Transverse colon (tissue), 4 donors: ENCODE data around the gene CFAP206. TPM values are rescaled to one million over a fixed set of nuclear protein-coding genes. Genes with fewer than 3 reads are reported as not detected.

ENCODE experiments used
- DNase-seq: peaks from one replicate; pipeline ENCODE4 v3.0.0-alpha.2; 2019
- H3K27ac ChIP-seq, 4 donors: fragments of 200-600 bp; sonication (generic); 2 replicates each; pipeline ENCODE4 v1.5.1; 2016 to 2018; ENCODE audit warnings: inconsistent platforms in 4 of 4
- H3K27me3 ChIP-seq: fragments of 200-600 bp; sonication (generic); 2 replicates; pipeline ENCODE4 v1.5.1; 2017; ENCODE audit warnings: inconsistent platforms
- H3K36me3 ChIP-seq, 4 donors: fragments of 200-600 bp; sonication (generic); 2 replicates each; pipeline ENCODE4 v1.5.1; 2017 to 2019; ENCODE audit warnings: inconsistent platforms in 4 of 4
- H3K4me1 ChIP-seq, 4 donors: fragments of 200-600 bp; sonication (generic); 2 replicates each; pipeline ENCODE4 v1.5.1; 2017 to 2020; ENCODE audit warnings: inconsistent platforms in 4 of 4
- H3K4me3 ChIP-seq, 4 donors: fragments of 200-600 bp; sonication (generic); 1 replicate in 1 of 4; 2 replicates in 3 of 4; pipeline versions ENCODE4 v1.5.1 to v1.6.1; 2017 to 2019; ENCODE audit warnings: inconsistent platforms in 4 of 4
- H3K9me3 ChIP-seq, 2 donors: fragments of 200-600 bp; sonication (generic); 2 replicates each; pipeline ENCODE4 v1.5.1; 2017 to 2019; ENCODE audit warnings: inconsistent platforms in 2 of 2
- EP300 ChIP-seq: sonication (generic); formaldehyde crosslinking; IDR thresholded peaks from one replicate; pipeline ENCODE4 v1.6.1; 2017; ENCODE audit warnings: antibody characterized with exemption, low read depth
- POLR2A ChIP-seq: fragments of 450-650 bp; IDR thresholded peaks from one replicate; pipeline ENCODE4 v1.6.1; 2016; ENCODE audit warnings: antibody characterized with exemption, mild to moderate bottlenecking, moderate library complexity
- POLR2AphosphoS5 ChIP-seq, 3 donors: sonication (generic); formaldehyde crosslinking; IDR thresholded peaks; one replicate each; pipeline ENCODE4 v1.6.1; 2016; ENCODE audit warnings: antibody characterized with exemption in 3 of 3
- WGBS, 2 donors: methylation state at CpG; one replicate each; pipeline ENCODE4 v1.1.5; 2018; ENCODE audit warnings: low coverage in 1 of 2; 5-methylcytosine and 5-hydroxymethylcytosine counted together
- in situ Hi-C, 4 donors: fragments of 200-750 bp; cut with MboI; loops; one replicate each; pipeline versions ENCODE4 v1.15.0 to v1.15.1; 2017; ENCODE audit warnings: low sequenced_read_pairs in 3 of 4, low pct_ligation_motif_present in 1 of 4, low pct_unique_long_range_greater_than_20kb in 1 of 4
- intact Hi-C: fragments of 100-400 bp; cut with DNase I; formaldehyde crosslinking; loops from one replicate; pipeline ENCODE4 v1.15.1; 2023; ENCODE audit warnings: low total_unique reads
- total RNA-seq, 4 donors: library from RNA; depleted of rRNA; stranded (reverse); fragments of >200 nt; gene quantifications; one replicate each; pipeline ENCODE4 v1.1.0, GENCODE V29; 2016
- TF ChIP-seq, protein P1 (sequence below), 5 experiments: fragments of 200-600 bp in 3 of 5; fragments of 450-650 bp in 2 of 5; sonication (generic) in 3 of 5; IDR thresholded peaks; 1 replicate in 2 of 5; 2 replicates in 3 of 5; pipeline ENCODE4 v1.5.1; 2016 to 2017; ENCODE audit warnings: antibody characterized with exemption in 5 of 5, inconsistent platforms in 3 of 5, mild to moderate bottlenecking in 2 of 5, moderate library complexity in 1 of 5

CFAP206 gene
- total RNA-seq, 4 donors from 2014 or later = not detected

DNA sequence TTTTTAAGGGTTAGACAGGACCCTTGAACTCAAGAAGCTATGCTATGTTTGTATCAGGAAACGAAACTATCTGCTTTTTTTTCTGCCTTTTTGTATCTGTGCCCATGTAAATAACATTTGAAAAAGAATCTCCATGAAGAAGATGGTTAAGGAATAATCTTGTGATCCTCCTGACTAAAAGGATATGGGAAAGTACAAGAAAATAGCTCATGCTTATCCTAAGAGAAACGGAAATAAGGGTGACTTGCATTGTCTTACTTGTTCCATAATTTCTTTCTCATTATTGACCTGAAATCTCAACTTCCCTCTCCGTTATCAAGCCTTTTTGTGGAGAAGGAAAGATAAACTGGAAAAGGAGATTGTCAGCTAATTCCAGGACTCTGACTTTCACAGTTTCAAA lies 5.9 kb upstream of the CFAP206 start:
- in situ Hi-C loops (no loop called here), intact Hi-C loops (loop anchor here (10.0 kb wide), 1 partner anchor 73 kb away; the partner anchor contains the start of gene SLC35A1)
- Histone ChIP-seq H3K36me3 (no peaks in the 10 kb centered on the region), H3K4me3 (no peak overlapping the region), H3K9me3 (no peaks in the 10 kb centered on the region), H3K4me1 (no peaks in the 10 kb centered on the region), H3K27ac (no peak overlapping the region), H3K27me3 (no peaks in the 10 kb centered on the region)
- 75 to 79% methylated on average over 3 of the region's 3 CpGs for WGBS, 2 donors
- TF ChIP-seq POLR2AphosphoS5 (IDR thresholded peaks at IDR 0.05) (no peak), EP300 (no peak)
- TF ChIP-seq, protein P1, sequence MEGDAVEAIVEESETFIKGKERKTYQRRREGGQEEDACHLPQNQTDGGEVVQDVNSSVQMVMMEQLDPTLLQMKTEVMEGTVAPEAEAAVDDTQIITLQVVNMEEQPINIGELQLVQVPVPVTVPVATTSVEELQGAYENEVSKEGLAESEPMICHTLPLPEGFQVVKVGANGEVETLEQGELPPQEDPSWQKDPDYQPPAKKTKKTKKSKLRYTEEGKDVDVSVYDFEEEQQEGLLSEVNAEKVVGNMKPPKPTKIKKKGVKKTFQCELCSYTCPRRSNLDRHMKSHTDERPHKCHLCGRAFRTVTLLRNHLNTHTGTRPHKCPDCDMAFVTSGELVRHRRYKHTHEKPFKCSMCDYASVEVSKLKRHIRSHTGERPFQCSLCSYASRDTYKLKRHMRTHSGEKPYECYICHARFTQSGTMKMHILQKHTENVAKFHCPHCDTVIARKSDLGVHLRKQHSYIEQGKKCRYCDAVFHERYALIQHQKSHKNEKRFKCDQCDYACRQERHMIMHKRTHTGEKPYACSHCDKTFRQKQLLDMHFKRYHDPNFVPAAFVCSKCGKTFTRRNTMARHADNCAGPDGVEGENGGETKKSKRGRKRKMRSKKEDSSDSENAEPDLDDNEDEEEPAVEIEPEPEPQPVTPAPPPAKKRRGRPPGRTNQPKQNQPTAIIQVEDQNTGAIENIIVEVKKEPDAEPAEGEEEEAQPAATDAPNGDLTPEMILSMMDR (IDR thresholded peaks at IDR 0.05) = no peak
- DNase-seq = no peak

DNA sequence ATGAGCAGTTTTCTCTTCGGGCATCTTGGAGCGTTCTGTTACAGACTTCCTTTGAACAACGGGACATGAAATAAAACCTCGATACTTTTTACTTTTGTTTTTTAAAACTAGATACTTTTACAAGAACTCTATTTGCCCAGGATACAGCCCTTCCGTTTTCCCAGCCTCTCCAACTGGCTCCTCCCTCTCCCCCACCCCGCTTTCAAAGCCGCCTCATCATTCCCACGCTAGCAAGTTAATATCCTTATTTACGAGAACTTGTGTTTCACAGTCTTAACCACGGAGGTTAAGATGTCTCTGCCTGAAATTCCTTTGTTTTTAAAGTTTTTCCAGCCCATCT lies 241 bp upstream of the CFAP206 start:
- no peak for TF ChIP-seq EP300
- no peak for TF ChIP-seq POLR2A
- no peak for TF ChIP-seq POLR2AphosphoS5 (IDR thresholded peaks at IDR 0.05)
- TF ChIP-seq, protein P1 (IDR thresholded peaks at IDR 0.05) = no peak
- H3K27me3 ChIP-seq = no peaks in the 10 kb centered on the region
- 1% methylated on average over 10 of the region's 10 CpGs for WGBS, 2 donors
- peak overlapping the region; percentile 60 to 98 (median 90) for H3K4me3 ChIP-seq
- no peaks in the 10 kb centered on the region for H3K36me3 ChIP-seq
- H3K27ac ChIP-seq = peak overlapping the region; percentile 86 to 91 (median 88)
- in situ Hi-C loops = no loop called here
- no peaks in the 10 kb centered on the region for H3K9me3 ChIP-seq
- peaks cover 0 to 11% (median 4%) of the 10 kb centered on the region in 4 donors for H3K4me1 ChIP-seq
- intact Hi-C loops = loop anchor here (10.0 kb wide), 1 partner anchor 67 kb away; the partner anchor contains the start of gene SLC35A1
- no peak for DNase-seq

DNA sequence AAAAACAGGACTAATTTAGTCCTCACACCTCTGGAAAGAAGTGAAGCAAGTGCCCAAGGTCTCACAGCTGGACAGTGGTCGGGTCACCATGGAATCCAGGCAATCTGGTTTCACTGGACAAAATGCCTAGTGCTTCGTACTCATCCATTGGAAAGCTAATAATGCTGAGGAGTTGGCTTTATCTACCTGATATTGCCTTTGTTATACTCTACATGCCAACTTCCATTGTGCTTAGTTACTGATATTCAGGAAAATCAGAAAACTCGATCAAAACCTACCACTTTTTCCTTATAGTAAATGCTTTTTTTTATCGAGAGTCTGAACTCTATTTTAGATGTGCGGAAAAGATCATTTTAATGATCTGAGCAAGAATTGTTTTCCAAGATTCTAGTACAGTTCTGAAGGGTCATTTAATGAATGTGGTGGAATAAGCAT lies 966 bp downstream of the CFAP206 start:
- in situ Hi-C loops (no loop called here), intact Hi-C loops (loop anchor here (10.0 kb wide), 1 partner anchor 66 kb away; the partner anchor contains the start of gene SLC35A1)
- no peak for DNase-seq
- 47 to 63% methylated on average over 4 to 5 of the region's 5 CpGs for WGBS, 2 donors
- H3K4me1 ChIP-seq = peaks cover 0 to 11% (median 4%) of the 10 kb centered on the region in 4 donors
- peak overlapping the region; percentile 86 to 91 (median 88) for H3K27ac ChIP-seq
- TF ChIP-seq, protein P1 (IDR thresholded peaks at IDR 0.05) = no peak
- TF ChIP-seq POLR2A = no peak
- TF ChIP-seq EP300 = no peak
- TF ChIP-seq POLR2AphosphoS5 (IDR thresholded peaks at IDR 0.05) = no peak
- H3K27me3 ChIP-seq = no peaks in the 10 kb centered on the region
- no peaks in the 10 kb centered on the region for H3K36me3 ChIP-seq
- H3K4me3 ChIP-seq = peak overlapping the region; percentile 12 to 98 (median 72)
- no peaks in the 10 kb centered on the region for H3K9me3 ChIP-seq

DNA sequence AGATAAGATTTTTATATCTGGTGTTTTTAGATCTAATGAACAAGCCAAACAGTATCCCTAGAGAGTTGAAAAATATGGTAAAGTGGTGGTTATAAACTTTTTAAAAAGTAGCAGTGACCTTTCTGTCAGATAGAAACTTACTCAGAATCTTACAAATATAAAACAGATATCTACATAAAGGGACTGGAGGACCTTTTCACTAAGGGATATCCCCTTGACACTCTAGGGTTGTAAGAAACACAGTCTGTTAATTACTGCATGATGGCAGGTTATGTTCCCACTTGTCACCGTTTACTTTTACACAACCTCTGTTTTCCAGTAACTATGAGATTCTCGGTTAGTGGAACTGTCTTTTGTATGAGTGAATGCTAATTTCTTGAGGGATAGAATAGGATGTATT lies 11.5 kb downstream of the CFAP206 start:
- Histone ChIP-seq H3K4me3 (no peak overlapping the region), H3K27ac (no peak overlapping the region), H3K36me3 (no peaks in the 10 kb centered on the region), H3K9me3 (no peaks in the 10 kb centered on the region), H3K4me1 (no peaks in the 10 kb centered on the region), H3K27me3 (no peaks in the 10 kb centered on the region)
- no peak for DNase-seq
- TF ChIP-seq POLR2AphosphoS5 (IDR thresholded peaks at IDR 0.05) = no peak
- no peak for TF ChIP-seq POLR2A
- TF ChIP-seq, protein P1 (IDR thresholded peaks at IDR 0.05) = no peak
- TF ChIP-seq EP300 = no peak
- intact Hi-C loops (no loop called here), in situ Hi-C loops (no loop called here)
- WGBS, 2 donors = 68 to 76% methylated on average over 2 of the region's 2 CpGs
